K562 (cell line): ENCODE measurements around the gene IARS1. TPM values are rescaled to one million over a fixed set of nuclear protein-coding genes. Genes with fewer than 3 reads are reported as not detected.

Source experiments
- AFF4 ChIP-seq: sonication (generic); formaldehyde crosslinking; IDR thresholded peaks from 2 replicates; pipeline ENCODE4 v1.8.0; 2023; ENCODE audit warnings: mild to moderate bottlenecking, missing genetic modification reagents
- BCLAF1 ChIP-seq, 2 experiments: fragments of 450-650 bp in 1 of 2; IDR thresholded peaks; 2 replicates each; pipeline ENCODE4 v1.6.1; 2011 to 2017; ENCODE audit warnings: low read depth in 2 of 2, antibody characterized with exemption in 1 of 2, borderline replicate concordance in 1 of 2, low read length in 1 of 2, mild to moderate bottlenecking in 1 of 2, mixed read lengths in 1 of 2; ENCODE audit not compliant: control insufficient read depth in 1 of 2
- CHAMP1 ChIP-seq: fragments of 450-650 bp; IDR thresholded peaks from 2 replicates; pipeline ENCODE4 v1.6.1; 2016; ENCODE audit warnings: mild to moderate bottlenecking
- MTF1 ChIP-seq: fragments of 250-450 bp; sonication (Bioruptor Pico); IDR thresholded peaks from 2 replicates; pipeline ENCODE4 v1.9.0; 2021; ENCODE audit warnings: moderate library complexity, mild to moderate bottlenecking, inconsistent platforms, borderline replicate concordance
- POLR3G ChIP-seq: IDR thresholded peaks from 2 replicates; pipeline ENCODE4 v1.6.1; 2011; ENCODE audit not compliant: insufficient read length, insufficient replicate concordance; ENCODE audit errors: extremely low read depth
- POU5F1 ChIP-seq: fragments of 150-350 bp; IDR thresholded peaks from 2 replicates; pipeline ENCODE4 v1.6.1; 2014; ENCODE audit warnings: borderline replicate concordance, low read length, low read depth, mild to moderate bottlenecking; ENCODE audit not compliant: partially characterized antibody
- RREB1 ChIP-seq: fragments of 250-450 bp; sonication (Bioruptor Pico); IDR thresholded peaks from 2 replicates; pipeline ENCODE4 v1.4.0; 2020
- THRAP3 ChIP-seq: fragments of 450-650 bp; IDR thresholded peaks from 2 replicates; pipeline ENCODE4 v1.6.1; 2016; ENCODE audit warnings: mild to moderate bottlenecking, inconsistent platforms, borderline replicate concordance
- ZNF280B ChIP-seq: fragments of 250-450 bp; sonication (Bioruptor Pico); IDR thresholded peaks from 2 replicates; pipeline ENCODE4 v1.5.1; 2021; ENCODE audit warnings: mild to moderate bottlenecking
- ZNF347 ChIP-seq: fragments of 450-650 bp; formaldehyde crosslinking; IDR thresholded peaks from 2 replicates; pipeline ENCODE4 v1.4.0; 2020; ENCODE audit warnings: low read depth, mild to moderate bottlenecking, moderate library complexity
- polyA plus RNA-seq, 8 experiments: library from polyadenylated mRNA; depleted of rRNA in 4 of 8; stranded (reverse) in 5 of 8; unstranded in 3 of 8; fragments of >200 nt; fragmentation: Nextera tagmentation in 2 of 8; fragmentation: Illumina TruSeq in 1 of 8; extraction: Ambion mirVana in 2 of 8; extraction: Trizol in 1 of 8; gene quantifications; 2 replicates each; pipeline versions ENCODE4 v1.2.1 to v1.2.3, GENCODE V29; 2011 to 2014; ENCODE audit warnings: inconsistent platforms in 1 of 8, missing spikeins in 1 of 8
- total RNA-seq, 7 experiments: library from RNA; depleted of rRNA in 6 of 7; stranded (reverse); fragments of >200 nt in 6 of 7; fragmentation: Illumina TruSeq in 2 of 7; extraction: Trizol in 2 of 7; gene quantifications; 2 replicates each; pipeline versions ENCODE4 v1.2.1 to v1.2.3, GENCODE V29; 2011 to 2021; ENCODE audit warnings: low replicate concordance in 1 of 7

IARS1 gene
- total and polyA plus RNA-seq, 9 of the 15 experiments (the other 6 are each of a cell fraction or from before 2014, with no cell fraction given), result 119 to 371 (median 234) TPM

- TF ChIP-seq BCLAF1 (IDR thresholded peaks at IDR 0.05; ENCODE audit: borderline replicate concordance in 1 of 2, control insufficient read depth in 1 of 2, low read depth in 2 of 2, low read length in 1 of 2), result no peak
- TF ChIP-seq CHAMP1, result no peak
- TF ChIP-seq THRAP3, result no peak
- no peak for TF ChIP-seq ZNF347 (CRISPR knock-in tag)
- no peak for TF ChIP-seq MTF1
- TF ChIP-seq RREB1 (CRISPR knock-in tag), result no peak
- no peak for TF ChIP-seq ZNF280B (CRISPR knock-in tag)
- peak; percentile 69; the same call in 1 of the 2 replicates for TF ChIP-seq AFF4 (CRISPR knock-in tag)
- no peak for TF ChIP-seq POU5F1
- TF ChIP-seq POLR3G, result no peak
Measured at GRCh38 chr9:92293075-92293354, 482 bp downstream of the IARS1 start (continued).
